ENCODE measurements around the gene ADGRA1.

- TF ChIP-seq EZH2 (IDR thresholded peaks at IDR 0.05; ENCODE audit: insufficient read depth, poor library complexity, severe bottlenecking) = no peak
- no peak for TF ChIP-seq EZH2phosphoT487 (IDR thresholded peaks at IDR 0.05; ENCODE audit: insufficient read depth, low read depth)
Observed at GRCh38 chr10:133060881-133061280, 26.8 kb upstream of the ADGRA1 start.
